Measurements from ENCODE around the gene TIMP4. TPM values are rescaled to one million over a fixed set of nuclear protein-coding genes. Genes with fewer than 3 reads are reported as not detected.

TIMP4 gene
- polyA plus RNA-seq, 3 donors = 29.1 to 374 (median 109) TPM

GRCh38 chr3:12125772-12126171 is 32.9 kb downstream of the TIMP4 start:
- 88 to 91% (median 90%) methylated on average over 1 of the region's 1 CpG for WGBS, 3 donors
- no peak overlapping the region for H3K27ac ChIP-seq (ENCODE audit: low read depth, low read length)

GRCh38 chr3:12121466-12121865 is 37.2 kb downstream of the TIMP4 start:
- no peak overlapping the region for H3K27ac ChIP-seq (ENCODE audit: low read depth, low read length)

DNA sequence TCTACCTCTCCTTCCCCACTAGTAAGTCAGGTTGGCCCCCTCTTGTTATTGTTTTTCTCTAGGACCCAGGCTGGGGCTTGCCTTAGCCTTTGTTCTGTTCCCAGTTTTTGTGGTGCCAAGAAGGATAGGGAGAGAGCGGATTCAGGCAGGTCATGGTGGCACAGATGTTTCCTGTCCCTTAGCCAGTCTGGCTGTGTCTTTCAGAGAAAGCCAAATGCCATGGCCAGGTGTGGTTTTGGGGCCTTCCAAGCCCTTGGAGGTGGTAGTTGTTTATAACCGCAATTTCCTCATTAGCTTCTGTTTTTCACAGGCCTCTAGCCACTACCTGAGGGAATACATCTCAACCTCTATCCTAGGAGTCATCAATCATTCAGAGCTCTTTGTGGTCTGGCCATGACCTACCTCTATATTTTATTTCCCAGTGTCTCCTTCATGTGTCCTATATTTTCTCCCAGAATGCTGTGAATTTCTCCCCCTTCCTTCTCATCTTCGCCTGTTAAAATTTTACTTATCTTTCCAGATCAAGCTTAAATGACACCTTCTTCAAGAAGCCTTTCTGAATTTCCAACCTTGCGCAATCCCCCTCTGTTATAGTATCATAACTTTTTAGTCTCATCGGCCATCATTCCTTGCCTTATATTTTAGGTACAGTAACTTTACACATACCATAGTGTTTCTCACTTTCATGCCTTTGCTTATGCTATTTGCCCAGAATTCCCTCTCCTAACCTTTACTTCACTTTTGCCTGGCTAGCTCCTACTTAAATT is 38.2 kb downstream of the TIMP4 start:
- 59 to 84% (median 65%) methylated on average over 5 of the region's 5 CpGs for WGBS, 3 donors
- no peak overlapping the region for H3K27ac ChIP-seq (ENCODE audit: low read depth, low read length)

DNA sequence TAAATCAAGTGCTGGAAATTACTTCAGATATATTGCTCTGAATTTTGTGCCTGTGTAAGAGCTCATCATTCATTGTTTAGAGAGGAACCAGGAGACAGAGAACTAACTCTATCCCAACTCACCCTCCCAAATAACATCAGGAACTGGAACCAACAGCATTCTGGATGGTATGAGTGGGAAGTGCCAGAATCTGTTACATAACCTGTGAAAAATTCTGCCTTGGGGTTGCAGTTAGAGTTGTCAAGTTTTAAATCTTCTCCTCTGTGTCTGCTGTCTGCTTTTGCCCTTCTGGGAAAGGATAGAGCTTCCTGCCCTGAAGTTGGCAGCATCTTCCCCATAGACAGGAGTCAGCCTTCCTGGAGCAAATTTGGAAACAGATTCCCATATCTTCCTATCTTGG is 41.2 kb downstream of the TIMP4 start:
- no peak overlapping the region for H3K27ac ChIP-seq (ENCODE audit: low read depth, low read length)

GRCh38 chr3:12116870-12117269 is 41.8 kb downstream of the TIMP4 start:
- 44 to 58% (median 57%) methylated on average over 4 of the region's 4 CpGs for WGBS, 3 donors
- no peak overlapping the region for H3K27ac ChIP-seq (ENCODE audit: low read depth, low read length)

- H3K27ac ChIP-seq (ENCODE audit: low read depth, low read length) = no peak overlapping the region
- WGBS, 3 donors = 58 to 81% (median 78%) methylated on average over 3 of the region's 3 CpGs
Measured at GRCh38 chr3:12115849-12116248, 42.9 kb downstream of the TIMP4 start.

- WGBS, 3 donors = 64 to 86% (median 84%) methylated on average over 3 of the region's 3 CpGs
- H3K27ac ChIP-seq (ENCODE audit: low read depth, low read length) = no peak overlapping the region
Measured at GRCh38 chr3:12115104-12115503, 43.6 kb downstream of the TIMP4 start.

- no peak overlapping the region for H3K27ac ChIP-seq (ENCODE audit: low read depth, low read length)
Measured at GRCh38 chr3:12114251-12114650, 44.5 kb downstream of the TIMP4 start.

DNA sequence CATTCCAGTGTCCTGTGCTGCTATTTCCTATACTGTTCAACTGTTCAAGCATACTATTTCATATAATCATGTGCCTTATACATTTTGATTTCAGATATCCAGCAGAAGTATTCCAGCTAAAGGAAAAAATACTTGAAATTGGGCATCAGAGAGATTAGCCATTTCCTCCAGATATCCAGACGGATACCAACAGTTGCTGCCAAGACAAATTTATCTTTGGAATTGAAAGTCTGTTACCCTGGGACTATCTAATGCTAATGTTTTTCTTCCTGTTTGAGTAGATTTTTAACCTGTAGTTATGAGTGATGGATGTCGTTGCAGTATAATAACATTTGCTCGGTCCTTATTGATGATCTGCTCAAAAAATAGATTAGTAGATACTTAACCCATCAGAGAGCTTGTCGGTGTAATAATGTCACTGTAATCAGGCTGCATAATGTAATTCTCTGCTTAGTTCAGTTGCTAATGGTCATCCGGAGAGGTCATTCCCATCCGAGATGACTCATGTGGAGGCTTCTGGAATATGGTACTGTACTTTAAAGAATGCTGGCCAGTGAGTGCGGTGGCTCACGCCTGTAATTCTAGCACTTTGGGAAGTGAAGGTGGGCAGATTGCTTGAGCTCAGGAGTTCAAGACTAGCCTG is 51.5 kb downstream of the TIMP4 start:
- no peak overlapping the region for H3K27ac ChIP-seq (ENCODE audit: low read depth, low read length)
- 52 to 67% (median 62%) methylated on average over 8 of the region's 8 CpGs for WGBS, 3 donors

Other genes starting within 250 kb of the TIMP4 start
- 10 to 100 TPM in 2 of 3 donors, 1 to 10 TPM in 1; 3.6 to 15.0 (median 13.8) TPM for gene SYN2, start 154.5 kb downstream of the TIMP4 start, polyA plus RNA-seq
- gene PPARG, start 130.2 kb upstream of the TIMP4 start, polyA plus RNA-seq = 100 to 1,000 TPM in 2 of 3 donors, 10 to 100 TPM in 1; 21.9 to 218 (median 113) TPM